Parathyroid adenoma (tissue), 2 donors: ENCODE results near the gene ARHGEF28.

ENCODE experiments used
- H2AFZ ChIP-seq: fragments of 300-600 bp; sonication (generic); one replicate; pipeline ENCODE4 v1.7.0; 2017; ENCODE audit warnings: antibody characterized with exemption, mild to moderate bottlenecking
- H3K27ac ChIP-seq: fragments of 300-600 bp; sonication (generic); one replicate; pipeline ENCODE4 v1.7.0; 2017
- H3K27me3 ChIP-seq: fragments of 300-600 bp; sonication (generic); one replicate; pipeline ENCODE4 v1.7.0; 2017; ENCODE audit warnings: low read length; ENCODE audit not compliant: control insufficient read depth, insufficient read depth
- H3K36me3 ChIP-seq: fragments of 300-600 bp; sonication (generic); one replicate; pipeline ENCODE4 v1.7.0; 2017; ENCODE audit warnings: low read length; ENCODE audit not compliant: control insufficient read depth, insufficient read depth
- H3K4me1 ChIP-seq: fragments of 300-600 bp; sonication (generic); one replicate; pipeline ENCODE4 v1.7.0; 2017; ENCODE audit warnings: control low read depth
- H3K4me2 ChIP-seq: fragments of 300-600 bp; sonication (generic); one replicate; pipeline ENCODE4 v1.7.0; 2017; ENCODE audit warnings: low read length
- H3K4me3 ChIP-seq: fragments of 300-600 bp; sonication (generic); one replicate; pipeline ENCODE4 v1.7.0; 2017; ENCODE audit warnings: low read depth, low read length
- H3K79me2 ChIP-seq: fragments of 300-600 bp; sonication (generic); one replicate; pipeline ENCODE4 v1.7.0; 2017; ENCODE audit warnings: control low read depth
- H3K9ac ChIP-seq: fragments of 300-600 bp; sonication (generic); one replicate; pipeline ENCODE4 v1.7.0; 2017; ENCODE audit warnings: mild to moderate bottlenecking
- H3K9me3 ChIP-seq: fragments of 300-600 bp; sonication (generic); one replicate; pipeline ENCODE4 v1.7.0; 2017; ENCODE audit warnings: low read length; ENCODE audit not compliant: control insufficient read depth
- CTCF ChIP-seq: fragments of 300-600 bp; sonication (generic); IDR thresholded peaks from one replicate; pipeline ENCODE4 v1.7.0; 2017; ENCODE audit warnings: antibody characterized with exemption, mild to moderate bottlenecking
- donor health status: primary hyperparathyroidism.

ARHGEF28 gene

DNA sequence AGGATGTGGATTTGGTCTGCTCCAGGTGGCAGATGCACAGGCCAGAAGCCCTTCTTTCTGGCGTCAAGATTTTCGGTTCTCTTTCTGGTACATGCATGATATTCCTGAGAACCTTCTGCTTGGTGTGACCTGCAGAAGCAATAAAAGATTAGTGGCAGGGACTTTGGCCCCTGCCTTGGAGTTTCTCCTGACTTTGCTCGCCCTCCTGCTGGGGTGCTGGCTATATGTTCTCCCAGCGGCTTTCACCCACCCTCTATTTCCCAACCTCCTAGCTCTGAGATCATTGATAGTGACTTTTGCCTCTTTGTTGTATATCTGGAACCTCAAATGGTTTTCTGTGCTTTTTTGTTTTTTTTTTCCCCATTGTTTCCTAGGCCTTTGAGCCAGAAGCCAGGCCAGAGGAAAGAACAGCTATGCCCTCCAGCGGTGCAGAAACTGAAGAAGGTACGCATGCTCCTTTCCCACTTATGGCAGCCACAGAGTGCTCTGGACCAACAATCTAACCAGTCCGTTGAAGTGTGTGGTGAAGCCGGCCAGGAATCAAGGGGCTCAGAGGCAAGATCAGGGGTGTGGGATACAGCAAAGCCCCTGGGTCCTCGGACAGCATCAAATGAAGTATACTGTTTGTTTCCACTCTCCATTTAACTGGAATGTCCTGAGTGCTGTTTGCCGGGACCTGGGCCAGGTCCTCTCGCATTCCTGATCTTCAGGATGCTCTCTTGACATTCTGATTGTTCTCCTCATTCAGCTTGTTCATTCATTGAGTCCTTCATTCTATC lies 154.5 kb downstream of the ARHGEF28 start:
- Histone ChIP-seq H3K4me3 (no peak overlapping the region), H3K9me3 (no peaks in the 10 kb centered on the region), H3K4me2 (no peak overlapping the region), H3K27ac (no peak overlapping the region), H3K36me3 (no peaks in the 10 kb centered on the region), H3K27me3 (no peaks in the 10 kb centered on the region), H3K9ac (no peak overlapping the region), H3K79me2 (no peaks in the 10 kb centered on the region), H3K4me1 (no peaks in the 10 kb centered on the region), H2AFZ (no peak overlapping the region)
- no peak for TF ChIP-seq CTCF

DNA sequence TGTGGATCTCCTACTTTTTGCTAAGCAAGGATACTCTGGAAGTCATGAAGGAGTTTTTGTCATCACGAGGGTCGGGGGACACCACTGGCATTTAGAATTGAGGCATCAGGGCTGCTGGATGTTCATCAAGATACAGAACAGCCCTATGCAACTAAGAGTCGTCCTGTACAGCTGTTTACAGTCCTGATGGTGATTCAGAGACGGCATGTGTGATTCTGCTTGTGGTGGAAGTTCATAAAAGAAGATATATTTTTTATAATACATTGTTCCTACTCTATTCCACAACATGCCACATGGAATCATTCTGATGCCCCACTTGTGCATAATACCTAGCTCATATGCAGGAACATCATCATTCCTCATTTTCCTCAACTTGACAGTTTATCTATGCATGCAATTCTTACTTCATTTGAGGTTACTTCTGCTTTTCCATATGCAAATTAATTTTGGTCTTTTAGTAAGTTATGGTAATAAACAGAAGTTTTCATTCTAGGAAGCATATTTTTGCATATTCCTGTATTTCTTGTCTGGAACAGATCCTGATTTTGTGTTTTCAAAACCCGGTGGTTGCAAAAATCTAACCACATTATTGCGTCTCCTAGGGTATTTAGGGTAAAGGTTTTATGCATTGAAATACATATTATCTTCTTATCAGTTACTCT lies 155.2 kb downstream of the ARHGEF28 start:
- Histone ChIP-seq H3K4me2 (no peak overlapping the region), H3K9ac (no peak overlapping the region), H3K27me3 (no peaks in the 10 kb centered on the region), H3K9me3 (no peaks in the 10 kb centered on the region), H3K27ac (no peak overlapping the region), H3K36me3 (no peaks in the 10 kb centered on the region), H2AFZ (no peak overlapping the region), H3K79me2 (no peaks in the 10 kb centered on the region), H3K4me1 (no peaks in the 10 kb centered on the region), H3K4me3 (no peak overlapping the region)
- no peak for TF ChIP-seq CTCF

- Histone ChIP-seq H2AFZ (no peak overlapping the region), H3K4me1 (no peaks in the 10 kb centered on the region)
Observed at GRCh38 chr5:73783828-73784227, 157.8 kb downstream of the ARHGEF28 start.

DNA sequence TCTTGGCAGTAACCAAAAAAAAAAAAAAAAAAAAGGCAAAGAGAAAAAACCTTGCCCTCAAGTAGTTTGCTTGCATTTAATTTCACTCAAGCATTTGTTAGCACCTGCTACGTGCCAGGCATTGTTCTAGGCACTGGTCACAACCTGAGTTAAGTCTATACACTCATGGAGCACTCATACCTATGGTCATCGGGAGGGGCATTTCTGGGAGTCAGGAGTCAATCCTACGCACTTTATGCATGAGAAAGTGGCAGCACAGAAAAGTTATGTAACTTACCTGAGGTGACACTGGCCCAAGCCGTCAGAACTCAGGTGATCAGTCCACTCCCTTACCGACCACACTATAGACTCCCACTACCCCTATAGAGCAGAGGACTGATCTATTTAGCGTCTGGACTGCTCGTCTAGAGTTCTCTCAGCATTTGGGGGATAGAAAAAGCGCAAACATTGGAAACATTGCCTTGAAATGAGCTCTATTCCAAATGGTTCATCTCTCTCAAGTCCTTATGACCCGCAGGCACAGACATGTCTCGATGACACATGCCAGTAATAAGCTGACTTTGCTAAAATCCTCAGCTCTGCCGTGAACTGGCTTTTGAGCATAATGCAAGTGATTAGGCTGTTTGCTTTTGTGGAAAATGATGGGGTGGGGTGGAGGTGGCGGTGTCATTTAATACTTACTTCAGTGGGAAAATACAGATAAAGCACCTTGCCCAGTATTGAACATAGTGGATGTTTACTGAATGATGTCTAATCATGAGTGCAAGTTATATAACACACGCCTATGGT lies 160.2 kb downstream of the ARHGEF28 start:
- Histone ChIP-seq H3K4me1 (no peaks in the 10 kb centered on the region), H3K4me2 (no peak overlapping the region), H2AFZ (no peak overlapping the region), H3K27me3 (no peaks in the 10 kb centered on the region), H3K4me3 (no peak overlapping the region), H3K9me3 (no peaks in the 10 kb centered on the region), H3K79me2 (no peaks in the 10 kb centered on the region), H3K27ac (no peak overlapping the region), H3K36me3 (no peaks in the 10 kb centered on the region), H3K9ac (no peak overlapping the region)
- TF ChIP-seq CTCF = no peak

More at GRCh38 chr5:73783828-73784227, 157.8 kb downstream of the ARHGEF28 start:
- no peak overlapping the region for H3K27ac ChIP-seq
- no peaks in the 10 kb centered on the region for H3K27me3 ChIP-seq
- H3K4me3 ChIP-seq = no peak overlapping the region
- H3K79me2 ChIP-seq = no peaks in the 10 kb centered on the region
- H3K4me2 ChIP-seq = no peak overlapping the region
- no peak for TF ChIP-seq CTCF
- H3K36me3 ChIP-seq = no peaks in the 10 kb centered on the region
- H3K9ac ChIP-seq = no peak overlapping the region
- H3K9me3 ChIP-seq = no peaks in the 10 kb centered on the region
